NCI-H1930 (cell line): ENCODE data around the gene FBXL17.
A peak's percentile ranks its signal among the peaks of the same experiment; 100 is the strongest.

ENCODE experiments used
- DNase-seq, 2 experiments: peaks; one replicate each; lab custom pipeline; 2025; lab: John Stamatoyannopoulos, UW

The FBXL17 gene

GRCh38 chr5:108373426-108373825 lies 8.5 kb downstream of the FBXL17 start:
- DNase-seq = no peak

DNA sequence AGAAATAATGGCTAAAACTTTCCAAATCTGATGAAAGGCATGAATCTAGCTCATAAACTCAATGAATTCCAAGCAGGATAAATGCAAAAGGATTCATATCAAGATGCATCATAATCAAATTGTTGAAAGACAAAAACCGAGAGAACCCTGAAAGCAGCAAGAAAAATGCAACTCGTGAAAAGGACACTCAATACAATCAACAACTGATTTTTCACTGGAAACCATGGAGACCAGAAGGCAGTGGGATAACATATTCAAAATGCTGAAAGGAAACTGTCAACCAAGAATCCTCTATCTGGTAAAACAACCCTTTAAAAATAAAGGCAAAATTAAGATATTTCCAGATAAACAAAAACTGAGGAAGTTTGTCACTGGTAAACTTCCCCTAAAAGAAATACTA lies 9.5 kb downstream of the FBXL17 start:
- DNase-seq = no peak

- DNase-seq = no peak
Measured at GRCh38 chr5:108371263-108371662, 10.6 kb downstream of the FBXL17 start.

DNA sequence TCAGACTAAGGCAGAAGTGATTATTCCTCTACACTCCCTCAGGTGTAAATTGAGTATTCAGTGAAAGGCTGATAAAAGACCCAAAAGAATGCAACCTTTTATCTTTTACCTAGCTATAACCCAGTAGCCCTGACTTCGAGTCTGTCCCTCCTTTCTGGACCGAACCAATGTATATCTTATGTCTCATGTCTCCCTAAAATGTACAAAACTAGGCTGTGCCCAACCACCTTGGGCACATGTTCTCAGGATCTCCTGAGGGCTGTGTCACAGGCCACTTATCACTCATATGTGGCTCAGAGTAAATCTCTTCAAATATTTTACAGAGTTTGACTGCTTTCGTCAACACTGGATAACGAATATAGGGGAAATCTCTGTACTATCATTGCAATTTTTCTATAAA lies 12.7 kb downstream of the FBXL17 start:
- no peak for DNase-seq

GRCh38 chr5:108367679-108368334 lies 14.1 kb downstream of the FBXL17 start:
- DNase-seq = no peak

DNA sequence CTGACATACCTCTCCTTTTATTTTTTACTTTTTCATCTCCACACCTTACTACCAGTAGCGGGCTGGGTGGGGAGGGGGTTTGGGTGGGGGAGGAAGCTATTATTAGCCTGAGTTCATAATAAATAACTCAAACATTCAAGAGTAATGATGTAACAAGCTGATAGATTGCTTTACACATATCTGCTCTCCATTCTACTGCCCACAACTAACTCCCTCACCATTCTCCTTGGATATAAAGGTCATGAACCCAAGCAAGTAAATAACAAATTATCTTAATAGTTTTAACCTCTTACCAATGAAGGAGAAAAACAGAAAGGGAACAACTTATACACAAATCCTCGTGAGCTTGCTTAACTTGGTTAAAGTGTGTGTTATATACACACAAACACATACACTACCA lies 15.4 kb downstream of the FBXL17 start:
- DNase-seq = no peak

DNA sequence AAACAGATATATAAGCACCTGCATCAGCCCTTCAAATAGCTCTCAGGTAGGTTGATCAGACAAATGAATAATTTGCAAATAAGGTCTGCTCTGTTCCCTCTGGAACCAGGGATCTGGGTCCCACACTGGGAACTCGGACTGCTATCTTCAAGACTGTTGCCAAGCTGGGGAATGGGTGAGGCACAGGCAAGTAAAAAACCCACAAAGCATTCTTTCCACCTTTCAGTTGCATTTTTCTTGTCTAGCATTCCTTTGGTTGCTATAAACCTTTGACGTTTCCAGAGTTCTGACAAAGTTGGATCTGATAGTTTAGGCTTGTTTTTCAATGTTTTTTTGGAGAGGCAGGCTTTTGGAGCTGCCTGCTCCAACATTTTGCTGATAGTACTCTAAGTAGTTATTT lies 20.1 kb downstream of the FBXL17 start:
- no peak for DNase-seq

- no peak for DNase-seq
Measured at GRCh38 chr5:108361239-108361638, 20.7 kb downstream of the FBXL17 start.

DNA sequence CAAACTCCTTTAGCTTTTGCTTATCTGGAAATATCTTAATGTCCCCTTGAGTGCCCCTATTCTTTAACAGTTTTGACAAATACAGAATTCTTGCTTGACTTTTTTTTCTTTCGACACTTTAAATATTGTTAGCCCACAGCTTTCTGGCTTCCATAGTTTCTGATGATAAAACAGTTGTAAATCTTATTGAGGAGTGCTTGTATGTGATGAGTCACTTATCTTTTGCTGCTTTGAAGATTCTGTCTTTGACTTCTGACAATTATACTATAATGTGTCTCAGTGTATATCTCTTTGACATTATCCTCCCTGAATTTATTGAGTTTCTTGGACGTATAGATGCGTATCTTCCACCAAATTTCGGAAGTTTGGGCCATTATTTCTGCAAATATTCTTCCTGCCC lies 21.6 kb downstream of the FBXL17 start:
- no peak for DNase-seq

DNA sequence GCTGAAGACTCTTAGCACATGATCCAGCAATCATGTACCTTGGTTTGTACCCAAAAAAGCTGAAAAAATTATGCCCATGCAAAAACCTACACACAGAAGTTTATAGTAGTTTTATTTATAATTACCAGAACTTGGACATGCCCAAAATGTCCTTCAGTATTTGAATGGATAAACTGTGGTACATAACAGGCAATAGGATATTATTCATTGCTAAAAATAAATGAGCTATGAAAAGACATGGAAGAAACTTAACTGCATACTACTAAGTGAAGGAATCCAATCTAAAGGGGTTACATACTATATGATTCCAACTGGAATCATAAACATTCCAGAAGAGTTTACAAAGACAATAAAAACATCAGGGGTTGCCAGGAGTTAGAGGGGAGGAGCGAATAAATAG lies 25.6 kb downstream of the FBXL17 start:
- no peak for DNase-seq

GRCh38 chr5:108353087-108353486 lies 28.8 kb downstream of the FBXL17 start:
- DNase-seq = no peak

GRCh38 chr5:108345541-108346171 lies 36.2 kb downstream of the FBXL17 start:
- DNase-seq = peak in 1 of 2 experiments; percentile 0

DNA sequence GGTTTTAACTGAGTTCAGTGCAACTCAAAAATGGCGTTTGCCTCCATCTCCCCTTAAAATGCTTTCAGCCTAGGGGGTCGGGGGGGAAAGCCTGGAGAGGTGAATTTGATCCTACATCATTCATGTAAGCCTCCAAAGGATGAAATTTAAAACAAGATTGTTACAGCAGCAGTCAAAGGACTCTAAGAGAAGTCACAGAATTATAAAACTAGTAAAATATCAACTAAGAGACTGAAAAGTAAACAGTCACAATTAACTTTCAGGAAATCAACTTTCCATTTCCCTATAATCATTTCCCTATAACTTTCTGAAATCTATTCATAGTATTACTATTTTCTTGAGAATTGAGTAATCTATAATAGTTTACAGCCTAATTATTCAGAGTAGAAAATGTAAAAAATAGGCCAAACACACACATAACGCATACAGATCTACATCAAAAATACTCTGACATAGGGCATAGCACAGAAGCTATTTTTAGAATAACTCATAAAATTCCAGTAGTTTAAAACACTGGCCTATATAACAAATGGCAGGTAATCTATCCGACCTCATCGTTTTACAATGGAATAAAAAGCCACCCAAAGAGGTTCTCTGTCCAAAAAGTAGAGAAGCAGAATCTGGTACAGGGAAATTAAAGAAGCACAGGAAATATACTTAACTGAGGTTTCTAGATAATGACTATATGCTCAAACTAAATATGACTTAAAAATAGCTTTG lies 37.6 kb downstream of the FBXL17 start:
- no peak for DNase-seq

DNA sequence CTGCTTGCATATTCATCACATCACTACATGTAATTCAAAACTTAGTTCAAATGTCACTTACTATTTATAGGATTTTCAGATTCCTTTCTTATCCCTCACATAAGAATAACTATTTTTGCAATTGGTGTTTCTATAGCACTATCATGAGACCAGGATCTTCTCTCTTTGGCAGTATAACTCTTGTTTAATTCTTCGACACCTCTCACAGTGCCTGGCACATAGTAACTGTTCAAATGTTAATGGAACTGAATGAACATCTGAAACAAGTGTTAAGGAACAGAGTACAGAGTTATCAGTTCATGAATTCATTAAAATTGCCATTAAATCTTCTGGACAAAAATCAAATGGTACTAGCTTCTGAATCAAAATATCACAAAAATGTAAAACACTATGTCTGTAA lies 40.0 kb downstream of the FBXL17 start:
- DNase-seq = no peak

DNA sequence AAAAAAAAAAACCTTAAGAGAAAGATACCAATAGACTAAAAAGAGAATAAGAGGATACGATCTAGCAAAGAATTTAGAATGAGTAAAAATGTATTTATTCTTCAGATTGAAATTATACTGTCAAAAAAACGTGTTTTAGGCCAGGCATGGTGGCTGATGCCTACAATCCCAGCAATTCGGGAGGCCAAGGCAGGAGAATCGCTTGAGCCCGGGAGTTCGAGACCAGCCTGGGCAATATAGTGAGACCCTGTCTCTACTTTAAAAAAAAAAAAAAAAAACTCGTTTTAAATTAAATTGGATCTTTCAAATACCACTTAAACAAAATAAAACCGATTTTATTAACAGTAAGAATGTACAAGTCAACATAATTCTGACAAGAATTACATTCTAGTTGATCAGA lies 41.8 kb downstream of the FBXL17 start:
- DNase-seq = no peak

GRCh38 chr5:108339220-108339619 lies 42.7 kb downstream of the FBXL17 start:
- DNase-seq = no peak

DNA sequence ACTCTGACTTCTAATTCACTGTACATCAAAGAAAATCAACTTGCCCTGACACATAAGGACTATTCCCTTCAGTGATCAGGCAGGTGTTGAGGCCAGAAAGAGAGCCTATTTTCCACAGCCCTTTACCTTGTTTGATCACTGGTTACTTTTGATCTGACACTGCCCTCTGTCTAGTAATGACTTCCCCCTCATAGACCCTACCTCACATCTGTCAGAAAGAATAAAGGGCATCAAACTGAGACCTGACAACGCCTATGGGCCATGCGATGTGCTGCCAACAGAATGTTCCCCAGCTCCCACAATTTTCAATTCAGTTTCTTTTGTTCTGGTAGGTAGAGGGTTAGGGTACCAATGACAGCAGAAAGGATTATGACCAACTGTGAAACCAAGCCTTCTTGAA lies 47.7 kb downstream of the FBXL17 start:
- no peak for DNase-seq

GRCh38 chr5:108326982-108327381 lies 54.9 kb downstream of the FBXL17 start:
- DNase-seq = no peak

DNA sequence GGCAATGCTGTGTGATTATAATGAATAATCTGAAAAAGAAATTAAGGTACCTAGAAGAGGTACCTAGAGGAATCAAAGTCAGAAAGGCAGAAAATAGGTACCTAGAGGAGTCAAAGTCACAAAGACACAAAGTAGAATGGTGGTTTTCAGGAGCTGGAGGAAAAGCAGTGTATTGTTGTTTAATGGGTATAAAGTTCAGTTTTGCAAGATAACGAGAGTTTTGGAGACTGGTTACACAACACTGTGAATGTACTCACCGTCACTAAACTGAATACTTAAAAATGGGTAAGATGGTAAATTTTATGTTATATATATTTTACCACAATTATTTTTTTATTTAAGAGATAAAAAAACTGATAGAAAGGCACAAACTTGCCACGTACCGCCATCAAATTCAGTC lies 57.0 kb downstream of the FBXL17 start:
- DNase-seq = no peak

DNA sequence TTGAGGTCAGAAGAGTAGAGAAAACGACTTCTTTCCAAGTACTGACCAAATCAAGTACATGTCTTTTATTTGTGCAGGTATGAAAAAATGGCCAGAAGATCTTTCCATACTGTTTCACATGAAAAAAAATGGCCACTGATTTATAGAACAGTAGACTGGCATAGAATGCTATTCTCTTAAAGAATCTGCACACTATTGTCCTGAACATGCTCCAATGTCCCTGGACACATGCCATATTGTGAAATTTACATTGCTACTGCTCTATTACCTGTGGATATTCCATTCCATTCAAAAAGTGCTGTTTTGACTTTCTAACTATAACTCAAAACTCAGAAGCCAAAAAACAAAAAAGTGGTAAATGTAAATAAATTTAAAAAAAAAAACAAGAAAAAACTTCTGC lies 60.6 kb downstream of the FBXL17 start:
- DNase-seq = no peak

DNA sequence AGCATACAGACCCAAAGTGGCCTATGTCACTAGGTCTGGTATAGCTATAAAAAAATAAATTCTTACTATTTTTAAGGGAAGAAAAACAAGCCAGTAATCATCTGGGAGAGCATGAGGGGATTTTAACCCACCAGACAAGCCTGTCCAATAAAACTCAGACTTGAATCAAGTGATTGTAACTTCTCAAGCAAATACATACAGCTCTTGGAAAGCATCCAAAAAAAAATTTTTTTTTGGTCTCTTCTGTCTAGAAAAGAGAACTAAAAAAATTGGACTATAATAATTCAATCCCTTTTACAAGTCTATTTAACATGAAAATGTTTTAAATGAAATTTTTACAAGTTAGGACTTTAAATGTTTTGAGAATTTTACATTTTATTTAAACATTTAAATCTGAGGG lies 61.7 kb downstream of the FBXL17 start:
- no peak for DNase-seq

GRCh38 chr5:108315829-108316228 lies 66.1 kb downstream of the FBXL17 start:
- no peak for DNase-seq

DNA sequence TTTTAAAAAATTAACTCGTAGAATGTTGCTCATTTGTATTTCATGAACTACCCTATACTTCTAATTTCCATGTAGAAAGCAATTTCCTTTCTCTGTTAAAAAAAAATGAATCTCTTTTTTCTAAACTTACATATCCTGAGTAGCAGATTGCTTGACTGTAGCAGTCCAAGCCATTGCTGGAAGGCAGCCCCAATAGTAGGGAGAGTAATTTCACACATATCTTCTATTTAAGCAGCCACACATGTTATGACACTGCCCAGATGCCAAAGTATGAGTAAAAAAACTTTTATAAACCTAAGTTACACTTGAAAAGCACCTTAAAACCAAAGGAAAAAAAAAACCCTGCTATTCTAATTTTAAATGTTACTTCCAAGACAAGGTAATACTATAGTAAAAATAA lies 69.6 kb downstream of the FBXL17 start:
- DNase-seq = no peak

DNA sequence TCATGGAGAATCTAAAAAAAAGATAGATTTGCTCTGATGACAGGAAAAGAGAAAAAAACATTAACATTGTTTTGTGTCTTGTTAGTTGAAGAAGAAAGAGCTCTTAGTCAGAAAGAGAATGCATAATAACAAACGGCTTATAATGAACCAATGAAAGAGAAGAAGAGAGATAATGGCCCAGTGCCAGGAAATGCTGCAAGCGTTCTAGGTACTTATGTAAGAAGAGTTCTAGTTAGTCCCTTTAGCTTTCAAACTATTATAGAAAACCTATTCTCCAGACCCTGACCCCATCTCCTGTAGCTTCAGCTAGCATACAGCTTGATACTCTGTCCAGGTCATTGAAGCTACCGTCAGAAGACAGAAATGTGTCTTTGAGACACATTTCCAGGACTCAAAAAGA lies 70.2 kb downstream of the FBXL17 start:
- no peak for DNase-seq
